ENCODE measurements around the gene CHMP4B.

DNA sequence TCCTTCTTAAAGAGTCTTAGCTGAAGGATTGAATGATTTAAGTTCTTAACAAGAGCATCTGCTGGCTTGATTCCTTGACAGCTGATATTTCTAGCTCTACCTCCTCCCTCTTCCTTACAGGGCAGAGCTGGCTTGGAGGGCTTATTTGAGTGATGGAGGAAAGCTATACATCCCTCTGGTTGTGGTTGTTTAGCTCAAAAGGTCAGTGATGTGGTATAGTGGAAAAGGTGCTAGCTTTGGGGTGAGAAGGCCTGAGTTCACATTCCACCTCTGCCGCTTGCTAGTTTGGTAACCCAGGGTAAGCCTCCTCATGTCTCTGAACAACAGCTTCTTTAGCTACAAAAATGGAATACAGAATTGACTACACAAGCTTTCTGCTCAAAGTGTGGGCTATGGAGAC, 8.3 kb downstream of the CHMP4B start:
- TF ChIP-seq, protein P1, sequence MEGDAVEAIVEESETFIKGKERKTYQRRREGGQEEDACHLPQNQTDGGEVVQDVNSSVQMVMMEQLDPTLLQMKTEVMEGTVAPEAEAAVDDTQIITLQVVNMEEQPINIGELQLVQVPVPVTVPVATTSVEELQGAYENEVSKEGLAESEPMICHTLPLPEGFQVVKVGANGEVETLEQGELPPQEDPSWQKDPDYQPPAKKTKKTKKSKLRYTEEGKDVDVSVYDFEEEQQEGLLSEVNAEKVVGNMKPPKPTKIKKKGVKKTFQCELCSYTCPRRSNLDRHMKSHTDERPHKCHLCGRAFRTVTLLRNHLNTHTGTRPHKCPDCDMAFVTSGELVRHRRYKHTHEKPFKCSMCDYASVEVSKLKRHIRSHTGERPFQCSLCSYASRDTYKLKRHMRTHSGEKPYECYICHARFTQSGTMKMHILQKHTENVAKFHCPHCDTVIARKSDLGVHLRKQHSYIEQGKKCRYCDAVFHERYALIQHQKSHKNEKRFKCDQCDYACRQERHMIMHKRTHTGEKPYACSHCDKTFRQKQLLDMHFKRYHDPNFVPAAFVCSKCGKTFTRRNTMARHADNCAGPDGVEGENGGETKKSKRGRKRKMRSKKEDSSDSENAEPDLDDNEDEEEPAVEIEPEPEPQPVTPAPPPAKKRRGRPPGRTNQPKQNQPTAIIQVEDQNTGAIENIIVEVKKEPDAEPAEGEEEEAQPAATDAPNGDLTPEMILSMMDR (IDR thresholded peaks at IDR 0.05): no peak
- no peak for TF ChIP-seq POLR2A (IDR thresholded peaks at IDR 0.05)
